MM.1S (cell line): Measurements from ENCODE around the gene ZIM2.

Experiments used
- DNase-seq: peaks from one replicate; pipeline ENCODE4 v3.0.0-alpha.2; 2015
- H2AFZ ChIP-seq: fragments of 300-600 bp; sonication (generic); 2 replicates; pipeline ENCODE4 v1.6.0; 2016; ENCODE audit warnings: antibody characterized with exemption, low read length
- H3F3A ChIP-seq: fragments of 300-600 bp; sonication (generic); 2 replicates; pipeline ENCODE4 v1.6.1; 2016; ENCODE audit warnings: mild to moderate bottlenecking, antibody characterized with exemption, low read length, moderate library complexity, mixed read lengths; ENCODE audit not compliant: insufficient read depth
- H3K27ac ChIP-seq: fragments of 300-600 bp; sonication (generic); 2 replicates; pipeline ENCODE4 v1.5.1; 2016; ENCODE audit warnings: mild to moderate bottlenecking, low read length
- H3K27me3 ChIP-seq: fragments of 300-600 bp; sonication (generic); replicated peaks from 2 replicates; pipeline ENCODE4 v1.6.0; 2016; ENCODE audit warnings: low read length; ENCODE audit not compliant: insufficient read depth
- H3K36me3 ChIP-seq: fragments of 300-600 bp; sonication (generic); replicated peaks from 2 replicates; pipeline ENCODE4 v1.6.1; 2016; ENCODE audit warnings: mild to moderate bottlenecking, low read length, mixed read lengths; ENCODE audit not compliant: insufficient read depth
- H3K4me1 ChIP-seq: fragments of 300-600 bp; sonication (generic); 2 replicates; pipeline ENCODE4 v1.6.1; 2016; ENCODE audit warnings: low read length, mixed read lengths
- H3K4me2 ChIP-seq: fragments of 300-600 bp; sonication (generic); 2 replicates; pipeline ENCODE4 v1.6.0; 2016; ENCODE audit warnings: low read depth, low read length
- H3K4me3 ChIP-seq: fragments of 300-600 bp; sonication (generic); 2 replicates; pipeline ENCODE4 v1.5.1; 2016; ENCODE audit warnings: low read length, mixed read lengths
- H3K79me2 ChIP-seq: fragments of 300-600 bp; sonication (generic); 2 replicates; pipeline ENCODE4 v1.6.1; 2016; ENCODE audit warnings: mixed run types, low read length, mixed read lengths
- H3K9ac ChIP-seq: fragments of 300-600 bp; sonication (generic); 2 replicates; pipeline ENCODE4 v1.6.1; 2016; ENCODE audit warnings: low read length, mixed read lengths
- H3K9me2 ChIP-seq: fragments of 300-600 bp; sonication (generic); replicated peaks from 2 replicates; pipeline ENCODE4 v1.6.1; 2016; ENCODE audit warnings: mild to moderate bottlenecking, low read length, mixed read lengths; ENCODE audit not compliant: insufficient read depth
- H3K9me3 ChIP-seq: fragments of 300-600 bp; sonication (generic); replicated peaks from 2 replicates; pipeline ENCODE4 v1.6.1; 2016; ENCODE audit warnings: mild to moderate bottlenecking, low read length, mixed read lengths; ENCODE audit not compliant: insufficient read depth
- H4K20me1 ChIP-seq: fragments of 300-600 bp; sonication (generic); 2 replicates; pipeline ENCODE4 v1.6.1; 2016; ENCODE audit warnings: mild to moderate bottlenecking, low read length, moderate library complexity, mixed read lengths; ENCODE audit not compliant: insufficient read depth
- CTCF ChIP-seq: fragments of 300-600 bp; sonication (generic); IDR thresholded peaks from 2 replicates; pipeline ENCODE4 v1.5.1; 2016; ENCODE audit warnings: antibody characterized with exemption, low read length, mixed read lengths
- EZH2 ChIP-seq: fragments of 300-600 bp; sonication (generic); optimal IDR thresholded peaks from 2 replicates; pipeline ENCODE3; 2017; ENCODE audit warnings: low read depth, mild to moderate bottlenecking, antibody characterized with exemption, low read length, mixed read lengths
- EZH2phosphoT487 ChIP-seq: fragments of 300-600 bp; sonication (generic); IDR thresholded peaks from 2 replicates; pipeline ENCODE4 v1.6.1; 2018; ENCODE audit warnings: antibody characterized with exemption, low read length

The ZIM2 gene

GRCh38 chr19:56808717-56809392 is 31.7 kb downstream of the ZIM2 start:
- Histone ChIP-seq H3K9me2 (no peaks in the 10 kb centered on the region), H3K4me1 (no peaks in the 10 kb centered on the region), H2AFZ (no peak overlapping the region), H3K4me3 (no peak overlapping the region), H3K9me3 (no peaks in the 10 kb centered on the region), H3K79me2 (no peaks in the 10 kb centered on the region), H3F3A (no peaks in the 10 kb centered on the region), H3K36me3 (no peaks in the 10 kb centered on the region), H3K27ac (no peak overlapping the region), H3K27me3 (no peaks in the 10 kb centered on the region), H3K4me2 (no peak overlapping the region), H3K9ac (no peak overlapping the region), H4K20me1 (no peaks in the 10 kb centered on the region)
- TF ChIP-seq EZH2phosphoT487 = no peak
- no peak for DNase-seq

GRCh38 chr19:56806639-56807038 is 33.9 kb downstream of the ZIM2 start:
- no peaks in the 10 kb centered on the region for H3K9me2 ChIP-seq
- no peak for DNase-seq
- no peaks in the 10 kb centered on the region for H3K36me3 ChIP-seq
- no peaks in the 10 kb centered on the region for H3F3A ChIP-seq
- H3K79me2 ChIP-seq = no peaks in the 10 kb centered on the region
- H4K20me1 ChIP-seq = no peaks in the 10 kb centered on the region
- H3K9me3 ChIP-seq = no peaks in the 10 kb centered on the region
- no peaks in the 10 kb centered on the region for H3K27me3 ChIP-seq
- no peak overlapping the region for H3K4me3 ChIP-seq
- no peak overlapping the region for H3K4me2 ChIP-seq
- no peak overlapping the region for H3K9ac ChIP-seq
- TF ChIP-seq CTCF (no peak), EZH2phosphoT487 (no peak), EZH2 (no peak)
- no peak overlapping the region for H2AFZ ChIP-seq
- H3K4me1 ChIP-seq = no peaks in the 10 kb centered on the region
- H3K27ac ChIP-seq = no peak overlapping the region

GRCh38 chr19:56778351-56778750 is 62.2 kb downstream of the ZIM2 start:
- DNase-seq = no peak
- Histone ChIP-seq H3K27me3 (no peaks in the 10 kb centered on the region), H3K9ac (no peak overlapping the region), H3K4me2 (no peak overlapping the region), H2AFZ (no peak overlapping the region), H3K36me3 (no peaks in the 10 kb centered on the region), H3K9me2 (no peaks in the 10 kb centered on the region), H3K9me3 (no peaks in the 10 kb centered on the region), H3K79me2 (no peaks in the 10 kb centered on the region), H3K27ac (no peak overlapping the region), H4K20me1 (no peaks in the 10 kb centered on the region), H3F3A (no peaks in the 10 kb centered on the region), H3K4me3 (no peak overlapping the region), H3K4me1 (no peaks in the 10 kb centered on the region)
- TF ChIP-seq EZH2 (no peak), EZH2phosphoT487 (no peak), CTCF (no peak)

GRCh38 chr19:56769650-56770049 is 70.9 kb downstream of the ZIM2 start:
- Histone ChIP-seq H3K27ac (no peak overlapping the region), H3K4me1 (no peaks in the 10 kb centered on the region), H3K27me3 (no peaks in the 10 kb centered on the region), H3K4me3 (no peak overlapping the region), H4K20me1 (no peaks in the 10 kb centered on the region), H3K36me3 (no peaks in the 10 kb centered on the region), H3K9me2 (no peaks in the 10 kb centered on the region), H3K9ac (no peak overlapping the region), H3K4me2 (no peak overlapping the region), H3F3A (no peaks in the 10 kb centered on the region), H3K9me3 (no peaks in the 10 kb centered on the region), H2AFZ (no peak overlapping the region), H3K79me2 (no peaks in the 10 kb centered on the region)
- no peak for DNase-seq
- TF ChIP-seq CTCF = no peak
- TF ChIP-seq EZH2 = no peak
- TF ChIP-seq EZH2phosphoT487 = no peak
